ENCODE data around the gene CLDN2. TPM values are rescaled to one million over a fixed set of nuclear protein-coding genes. Genes with fewer than 3 reads are reported as not detected.

CLDN2 gene
- 0.14 TPM in 1 of 2 replicates, not detected in the other for total RNA-seq

GRCh38 chrX:106919932-106920452, at the start of gene CLDN2:
TSS of gene CLDN2 (plus strand) at chrX:106920402. CDS start at chrX:106928229, 7,827 bp downstream.

DNA sequence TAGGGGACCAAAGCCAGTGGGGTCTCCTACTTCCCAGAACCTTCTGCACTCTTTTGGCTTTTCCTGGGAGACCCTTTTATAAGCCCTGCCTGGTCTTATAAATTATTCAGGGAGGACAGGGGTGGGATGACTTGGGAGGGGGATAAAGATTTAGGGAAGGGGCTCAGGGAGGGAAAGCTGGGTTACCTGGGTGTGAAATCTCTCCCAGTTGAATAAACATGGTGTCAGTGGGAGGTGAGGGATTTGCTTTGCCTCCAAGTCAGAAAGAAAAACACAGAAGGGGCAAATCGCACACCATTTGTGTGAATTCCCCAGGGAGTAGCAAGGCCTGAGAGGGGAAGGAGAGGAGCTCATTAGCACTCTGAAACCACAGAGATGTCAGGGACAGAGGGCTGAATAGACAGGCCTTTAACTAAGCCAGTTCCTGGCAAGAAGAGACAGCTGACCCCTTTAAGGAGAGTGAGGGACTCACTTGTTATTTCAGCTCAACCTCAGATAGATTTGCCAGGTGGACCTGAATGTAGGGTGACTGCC, 16.8 kb upstream of the CLDN2 start, which contains the start of gene RIPPLY1:
TSS of gene RIPPLY1 (minus strand) at position 51 of the 534 bp plus-strand sequence. CDS start 54 bp downstream, outside the sequence.

Other genes with a start within 250 kb of the CLDN2 start
- gene RNF128, start 193.7 kb upstream of the CLDN2 start, total RNA-seq: 9.2 and 29.3 TPM in 2 replicates
- 36.2 and 44.4 TPM in 2 replicates for gene TBC1D8B, start 117.7 kb upstream of the CLDN2 start, total RNA-seq
- not detected in 2 replicates for gene RIPPLY1, start 17.1 kb upstream of the CLDN2 start, total RNA-seq
- gene MORC4, start 79.8 kb downstream of the CLDN2 start, total RNA-seq: 59.4 and 112 TPM in 2 replicates
- gene RBM41, start 198.4 kb downstream of the CLDN2 start, total RNA-seq: 14.5 and 14.6 TPM in 2 replicates

All from smooth muscle cell of the umbilical artery (primary cell).